ENCODE measurements around the gene AHCYL2.

AHCYL2 gene

GRCh38 chr7:129224251-129225205, at the start of gene AHCYL2:
Gene AHCYL2, plus strand, starts transcription at chr7:129225030.
- CTCF ChIA-PET, result interaction anchor here (1.0 to 7.9 kb wide), 9 partner anchors 14 to 247 kb away, joined by 3 to 227 read pairs (median 7); no protein-coding TSS in a partner anchor
- POLR2A ChIA-PET, result interaction anchor here (0.6 kb wide), 1 partner anchor 108 kb away, joined by 3 read pairs; no protein-coding TSS in a partner anchor
- TF ChIP-seq CTCF (IDR thresholded peaks at IDR 0.05; ENCODE audit: insufficient read depth, low read length, missing control alignments), result no peak
- DNase-seq (ENCODE audit: low read depth, low spot score), result peak; percentile 71
- peak within 1 kb of the TSS; percentile 78 for H3K4me3 ChIP-seq (ENCODE audit: low read depth, low read length)

GRCh38 chr7:129176916-129177710, 47.7 kb upstream of the AHCYL2 start:
- TF ChIP-seq CTCF (IDR thresholded peaks at IDR 0.05; ENCODE audit: insufficient read depth, low read length, missing control alignments), result no peak
- DNase-seq (ENCODE audit: low read depth, low spot score), result no peak
- no peak overlapping the region for H3K4me3 ChIP-seq (ENCODE audit: low read depth, low read length)
- ChIA-PET CTCF (interaction anchor here (3.3 kb wide), 1 partner anchor 14 kb away, joined by 28 read pairs; no protein-coding TSS in a partner anchor), POLR2A (no interaction called here)

- TF ChIP-seq CTCF (IDR thresholded peaks at IDR 0.05; ENCODE audit: insufficient read depth, low read length, missing control alignments), result no peak
- DNase-seq (ENCODE audit: low read depth, low spot score), result no peak
- POLR2A ChIA-PET, result no interaction called here
- CTCF ChIA-PET, result interaction anchor here (0.8 to 1.0 kb wide), 2 partner anchors 17 to 21 kb away, joined by 4 to 6 read pairs; no protein-coding TSS in a partner anchor
- H3K4me3 ChIP-seq (ENCODE audit: low read depth, low read length), result no peak overlapping the region
Measured at GRCh38 chr7:129184981-129185670, 39.7 kb upstream of the AHCYL2 start.

GRCh38 chr7:129186749-129187260, 38.0 kb upstream of the AHCYL2 start:
- CTCF ChIA-PET, result interaction anchor here (3.3 kb wide), 1 partner anchor 22 kb away, joined by 18 read pairs; no protein-coding TSS in a partner anchor
- POLR2A ChIA-PET, result no interaction called here
- H3K4me3 ChIP-seq (ENCODE audit: low read depth, low read length), result no peak overlapping the region
- no peak for TF ChIP-seq CTCF (IDR thresholded peaks at IDR 0.05; ENCODE audit: insufficient read depth, low read length, missing control alignments)
- DNase-seq (ENCODE audit: low read depth, low spot score), result no peak

GRCh38 chr7:129187681-129188371, 37.0 kb upstream of the AHCYL2 start:
- no peak for TF ChIP-seq CTCF (IDR thresholded peaks at IDR 0.05; ENCODE audit: insufficient read depth, low read length, missing control alignments)
- CTCF ChIA-PET, result interaction anchor here (1.1 to 3.3 kb wide), 3 partner anchors 21 to 23 kb away, joined by 3 to 18 read pairs (median 7); no protein-coding TSS in a partner anchor
- no peak for DNase-seq (ENCODE audit: low read depth, low spot score)
- H3K4me3 ChIP-seq (ENCODE audit: low read depth, low read length), result peak overlapping the region; percentile 77
- POLR2A ChIA-PET, result no interaction called here

Measured in AG04449 (cell line).